ENCODE results near the gene TPPP3. TPM values are rescaled to one million over a fixed set of nuclear protein-coding genes. Genes with fewer than 3 reads are reported as not detected.

The TPPP3 gene
- total and polyA plus RNA-seq, 9 donors = 2.2 to 269 (median 15.2) TPM

DNA sequence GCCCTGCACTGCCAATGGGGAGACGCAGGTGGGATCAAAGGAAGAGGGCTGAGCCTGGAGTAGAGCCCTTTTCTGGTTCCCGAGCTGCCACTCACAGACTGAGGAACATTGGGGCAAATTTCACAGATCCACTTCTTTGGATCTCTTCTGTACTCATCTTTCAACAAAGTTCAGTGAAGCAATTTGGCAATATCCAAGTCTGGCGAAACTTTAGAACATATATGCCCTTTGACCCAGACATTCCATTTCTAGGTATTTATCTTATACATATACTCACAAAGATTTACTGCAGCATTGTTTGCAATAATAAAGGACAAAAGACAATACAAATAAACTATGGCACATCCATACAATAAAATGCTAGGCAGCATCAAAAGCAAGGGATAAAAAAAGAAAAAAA lies 18.0 kb upstream of the TPPP3 start:
- Histone ChIP-seq H3K27ac (no peak overlapping the region), H3K9me3 (no peaks in the 10 kb centered on the region), H3K27me3 (no peaks in the 10 kb centered on the region), H3K4me1 (ENCODE audit: insufficient read depth) (peaks cover 9% of the 10 kb centered on the region), H3K4me3 (no peak overlapping the region), H3K36me3 (no peaks in the 10 kb centered on the region)
- WGBS, 3 donors = 91 to 95% (median 92%) methylated on average over 3 of the region's 3 CpGs
- intact Hi-C loops (cut with DNase I) = loop anchor here in 1 of 4 donors (10.0 kb wide), 1 partner anchor 157 kb away; no protein-coding TSS in a partner anchor
- no peak for TF ChIP-seq POLR2A (IDR thresholded peaks at IDR 0.05)
- no peak for TF ChIP-seq EP300 (IDR thresholded peaks at IDR 0.05)
- TF ChIP-seq, protein P1, sequence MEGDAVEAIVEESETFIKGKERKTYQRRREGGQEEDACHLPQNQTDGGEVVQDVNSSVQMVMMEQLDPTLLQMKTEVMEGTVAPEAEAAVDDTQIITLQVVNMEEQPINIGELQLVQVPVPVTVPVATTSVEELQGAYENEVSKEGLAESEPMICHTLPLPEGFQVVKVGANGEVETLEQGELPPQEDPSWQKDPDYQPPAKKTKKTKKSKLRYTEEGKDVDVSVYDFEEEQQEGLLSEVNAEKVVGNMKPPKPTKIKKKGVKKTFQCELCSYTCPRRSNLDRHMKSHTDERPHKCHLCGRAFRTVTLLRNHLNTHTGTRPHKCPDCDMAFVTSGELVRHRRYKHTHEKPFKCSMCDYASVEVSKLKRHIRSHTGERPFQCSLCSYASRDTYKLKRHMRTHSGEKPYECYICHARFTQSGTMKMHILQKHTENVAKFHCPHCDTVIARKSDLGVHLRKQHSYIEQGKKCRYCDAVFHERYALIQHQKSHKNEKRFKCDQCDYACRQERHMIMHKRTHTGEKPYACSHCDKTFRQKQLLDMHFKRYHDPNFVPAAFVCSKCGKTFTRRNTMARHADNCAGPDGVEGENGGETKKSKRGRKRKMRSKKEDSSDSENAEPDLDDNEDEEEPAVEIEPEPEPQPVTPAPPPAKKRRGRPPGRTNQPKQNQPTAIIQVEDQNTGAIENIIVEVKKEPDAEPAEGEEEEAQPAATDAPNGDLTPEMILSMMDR (IDR thresholded peaks at IDR 0.05) = no peak
- DNase-seq = no peak

DNA sequence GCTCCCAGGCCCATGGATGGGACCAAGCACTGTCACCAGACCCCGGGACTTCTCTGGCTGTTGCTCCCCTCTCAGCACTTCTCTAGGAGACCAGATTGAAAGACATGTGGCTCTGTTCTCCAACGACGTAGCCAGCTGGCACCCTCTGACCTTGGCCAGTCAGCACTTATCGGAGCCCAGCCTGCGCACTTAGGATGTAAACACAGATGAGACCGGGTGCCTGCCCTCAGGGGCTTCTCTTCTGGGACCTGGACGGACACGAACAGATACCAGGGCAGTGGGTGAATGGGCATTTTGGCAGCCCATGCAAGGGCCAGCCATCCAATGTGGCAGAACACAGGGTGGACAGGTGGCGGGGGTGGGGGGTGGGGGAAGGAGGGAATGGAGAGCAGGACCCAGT lies 16.3 kb upstream of the TPPP3 start:
- Histone ChIP-seq H3K4me3 (no peak overlapping the region), H3K36me3 (no peaks in the 10 kb centered on the region), H3K9me3 (no peaks in the 10 kb centered on the region), H3K4me1 (ENCODE audit: insufficient read depth) (peaks cover 8% of the 10 kb centered on the region), H3K27ac (no peak overlapping the region), H3K27me3 (no peaks in the 10 kb centered on the region)
- no peak for DNase-seq
- intact Hi-C loops (cut with DNase I) = loop anchor here in 2 of 4 donors (5.0 to 10.0 kb wide), 2 partner anchors 127 to 155 kb away; no protein-coding TSS in a partner anchor
- 83 to 89% (median 87%) methylated on average over 9 of the region's 9 CpGs for WGBS, 3 donors
- TF ChIP-seq POLR2A (IDR thresholded peaks at IDR 0.05) (no peak), EP300 (IDR thresholded peaks at IDR 0.05) (no peak)
- TF ChIP-seq, protein P1 (IDR thresholded peaks at IDR 0.05) = no peak

DNA sequence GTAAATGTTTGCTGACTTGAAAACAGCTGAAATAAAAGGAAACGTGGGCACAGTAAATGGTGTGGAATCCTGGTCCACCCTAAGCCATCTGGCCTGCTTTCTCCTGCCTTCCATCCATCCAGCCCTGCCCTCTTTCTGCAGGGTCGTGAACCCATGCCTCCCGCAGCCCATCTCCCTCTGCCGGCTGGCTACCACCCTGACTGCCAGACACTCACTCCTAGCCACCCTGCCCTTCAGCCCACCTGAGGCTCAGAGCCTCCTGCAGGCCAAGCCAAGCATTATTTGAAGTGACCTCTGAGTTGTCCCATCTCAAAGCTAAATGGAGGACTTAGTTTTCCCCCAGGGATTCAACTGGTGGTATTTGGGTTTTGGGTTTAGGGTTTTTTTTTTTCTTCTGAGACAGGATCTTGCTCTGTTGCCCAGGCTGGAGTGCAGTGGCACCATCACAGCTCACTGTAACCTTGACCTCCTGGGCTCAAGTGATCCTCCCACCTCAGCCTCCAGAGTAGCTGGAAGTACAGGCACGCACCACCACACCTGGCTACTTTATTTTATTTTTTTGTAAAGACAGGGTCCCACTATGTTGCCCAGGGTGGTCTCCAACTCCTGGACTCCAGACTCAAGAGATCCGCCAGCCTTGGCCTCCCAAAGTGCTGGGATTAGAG lies 14.6 kb upstream of the TPPP3 start:
- TF ChIP-seq EP300 (IDR thresholded peaks at IDR 0.05) (no peak), POLR2A (IDR thresholded peaks at IDR 0.05) (no peak)
- TF ChIP-seq, protein P1 (IDR thresholded peaks at IDR 0.05) = no peak
- H3K27ac ChIP-seq = no peak overlapping the region
- intact Hi-C loops (cut with DNase I) = loop anchor here in 1 of 4 donors (5.0 kb wide), 1 partner anchor 126 kb away; no protein-coding TSS in a partner anchor
- no peak for DNase-seq
- H3K9me3 ChIP-seq = no peaks in the 10 kb centered on the region
- H3K36me3 ChIP-seq = no peaks in the 10 kb centered on the region
- no peak overlapping the region for H3K4me3 ChIP-seq
- no peaks in the 10 kb centered on the region for H3K4me1 ChIP-seq (ENCODE audit: insufficient read depth)
- WGBS, 3 donors = 78 to 80% (median 79%) methylated on average over 6 of the region's 6 CpGs
- no peaks in the 10 kb centered on the region for H3K27me3 ChIP-seq

DNA sequence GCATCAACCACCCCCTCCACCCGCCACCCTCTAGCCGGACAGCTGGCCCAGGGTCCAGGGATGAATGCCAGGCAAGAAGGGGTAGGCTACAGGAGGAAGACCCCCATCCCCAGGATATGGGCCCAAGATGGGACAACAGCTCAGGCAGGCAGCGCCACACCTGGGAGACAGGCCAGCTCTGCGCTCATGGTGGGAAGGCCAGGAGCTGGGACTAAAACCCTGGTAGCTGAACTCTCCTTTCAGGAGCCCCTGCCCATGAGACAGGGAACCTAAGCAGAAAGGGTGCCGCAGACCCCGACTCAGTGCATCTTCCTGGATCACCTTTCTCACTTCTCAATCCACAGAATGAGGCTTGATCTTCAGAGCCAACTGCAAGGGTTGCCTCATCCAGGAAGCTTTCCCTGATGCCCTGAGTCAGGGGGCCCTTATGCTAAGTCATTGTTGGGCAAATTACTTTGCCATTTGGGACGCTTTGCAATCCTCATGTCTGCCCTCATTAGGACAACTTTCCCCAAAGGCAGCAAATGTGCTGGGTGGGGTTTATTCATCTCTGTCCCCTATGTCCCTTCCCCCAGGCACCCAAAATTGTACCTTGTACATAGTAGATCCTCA lies 14.0 kb upstream of the TPPP3 start:
- no peaks in the 10 kb centered on the region for H3K4me1 ChIP-seq (ENCODE audit: insufficient read depth)
- H3K9me3 ChIP-seq = no peaks in the 10 kb centered on the region
- H3K4me3 ChIP-seq = no peak overlapping the region
- 87 to 90% (median 88%) methylated on average over 7 of the region's 7 CpGs for WGBS, 3 donors
- peak in 1 of 5 donors; percentile 20 for DNase-seq
- TF ChIP-seq, protein P1 (IDR thresholded peaks at IDR 0.05) = no peak
- no peak for TF ChIP-seq POLR2A (IDR thresholded peaks at IDR 0.05)
- no peak for TF ChIP-seq EP300 (IDR thresholded peaks at IDR 0.05)
- no peaks in the 10 kb centered on the region for H3K27me3 ChIP-seq
- intact Hi-C loops (cut with DNase I) = loop anchor here in 1 of 4 donors (5.0 kb wide), 1 partner anchor 125 kb away; no protein-coding TSS in a partner anchor
- no peak overlapping the region for H3K27ac ChIP-seq
- H3K36me3 ChIP-seq = no peaks in the 10 kb centered on the region

Data from ovary (tissue), 9 donors.